ENCODE results near the gene TLX2.
"Not testable (repeated sequence)": the region's sequence is repeated elsewhere in the genome, so short reads cannot be mapped to it uniquely, and the experiment has no call there.

The TLX2 gene

DNA sequence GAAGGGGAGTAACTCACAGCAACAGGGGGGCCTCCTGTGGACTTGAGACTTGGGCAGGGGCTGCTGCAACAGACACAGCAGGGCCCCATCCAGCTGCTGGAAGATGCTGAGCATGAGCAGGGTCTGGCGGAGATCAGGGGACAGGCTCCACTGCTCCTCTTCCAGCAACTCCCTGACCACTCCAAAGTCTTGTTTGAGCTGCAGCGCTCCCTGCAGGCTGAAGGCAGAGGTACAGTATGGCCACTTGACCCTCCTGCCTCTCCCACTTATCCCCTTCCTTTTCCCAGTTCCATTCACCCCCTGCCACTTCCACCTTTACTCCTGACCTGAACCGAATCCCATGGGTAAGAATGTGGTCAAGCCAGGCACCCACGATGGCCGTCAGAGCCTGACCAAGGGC lies 39.4 kb upstream of the TLX2 start:
- no peak overlapping the region for H3K4me3 ChIP-seq (replicated peaks; ENCODE audit: low read depth, low read length)
- DNase-seq (ENCODE audit: extremely low read depth, low read depth), result no peak
- TF ChIP-seq, protein P1, sequence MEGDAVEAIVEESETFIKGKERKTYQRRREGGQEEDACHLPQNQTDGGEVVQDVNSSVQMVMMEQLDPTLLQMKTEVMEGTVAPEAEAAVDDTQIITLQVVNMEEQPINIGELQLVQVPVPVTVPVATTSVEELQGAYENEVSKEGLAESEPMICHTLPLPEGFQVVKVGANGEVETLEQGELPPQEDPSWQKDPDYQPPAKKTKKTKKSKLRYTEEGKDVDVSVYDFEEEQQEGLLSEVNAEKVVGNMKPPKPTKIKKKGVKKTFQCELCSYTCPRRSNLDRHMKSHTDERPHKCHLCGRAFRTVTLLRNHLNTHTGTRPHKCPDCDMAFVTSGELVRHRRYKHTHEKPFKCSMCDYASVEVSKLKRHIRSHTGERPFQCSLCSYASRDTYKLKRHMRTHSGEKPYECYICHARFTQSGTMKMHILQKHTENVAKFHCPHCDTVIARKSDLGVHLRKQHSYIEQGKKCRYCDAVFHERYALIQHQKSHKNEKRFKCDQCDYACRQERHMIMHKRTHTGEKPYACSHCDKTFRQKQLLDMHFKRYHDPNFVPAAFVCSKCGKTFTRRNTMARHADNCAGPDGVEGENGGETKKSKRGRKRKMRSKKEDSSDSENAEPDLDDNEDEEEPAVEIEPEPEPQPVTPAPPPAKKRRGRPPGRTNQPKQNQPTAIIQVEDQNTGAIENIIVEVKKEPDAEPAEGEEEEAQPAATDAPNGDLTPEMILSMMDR (IDR thresholded peaks at IDR 0.05; ENCODE audit: low read depth, low read length, missing control alignments), result peak; percentile 31

DNA sequence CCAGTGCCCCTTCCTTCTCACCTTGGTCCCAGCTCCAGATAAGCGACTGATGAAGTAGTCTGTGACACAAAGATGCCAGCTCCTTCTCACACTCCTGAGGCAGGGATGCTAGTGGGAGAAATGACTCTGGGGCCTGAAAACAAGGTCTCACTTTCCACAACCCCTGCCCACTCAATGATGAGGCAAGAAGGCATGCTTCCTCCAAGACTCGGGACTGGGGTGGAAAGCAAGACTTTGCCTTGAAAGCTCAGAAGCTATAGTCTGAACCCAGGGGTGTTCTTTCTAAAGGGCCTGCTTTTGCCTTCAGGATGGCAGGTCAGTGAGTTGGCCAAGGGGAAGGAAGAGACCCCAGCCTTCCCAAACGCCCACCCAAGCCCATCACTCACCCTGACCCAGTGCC lies 32.8 kb upstream of the TLX2 start:
- H3K4me3 ChIP-seq (replicated peaks; ENCODE audit: low read depth, low read length), result peak overlapping the region; percentile 82
- TF ChIP-seq, protein P1 (IDR thresholded peaks at IDR 0.05; ENCODE audit: low read depth, low read length, missing control alignments), result no peak
- DNase-seq (ENCODE audit: extremely low read depth, low read depth), result no peak

DNA sequence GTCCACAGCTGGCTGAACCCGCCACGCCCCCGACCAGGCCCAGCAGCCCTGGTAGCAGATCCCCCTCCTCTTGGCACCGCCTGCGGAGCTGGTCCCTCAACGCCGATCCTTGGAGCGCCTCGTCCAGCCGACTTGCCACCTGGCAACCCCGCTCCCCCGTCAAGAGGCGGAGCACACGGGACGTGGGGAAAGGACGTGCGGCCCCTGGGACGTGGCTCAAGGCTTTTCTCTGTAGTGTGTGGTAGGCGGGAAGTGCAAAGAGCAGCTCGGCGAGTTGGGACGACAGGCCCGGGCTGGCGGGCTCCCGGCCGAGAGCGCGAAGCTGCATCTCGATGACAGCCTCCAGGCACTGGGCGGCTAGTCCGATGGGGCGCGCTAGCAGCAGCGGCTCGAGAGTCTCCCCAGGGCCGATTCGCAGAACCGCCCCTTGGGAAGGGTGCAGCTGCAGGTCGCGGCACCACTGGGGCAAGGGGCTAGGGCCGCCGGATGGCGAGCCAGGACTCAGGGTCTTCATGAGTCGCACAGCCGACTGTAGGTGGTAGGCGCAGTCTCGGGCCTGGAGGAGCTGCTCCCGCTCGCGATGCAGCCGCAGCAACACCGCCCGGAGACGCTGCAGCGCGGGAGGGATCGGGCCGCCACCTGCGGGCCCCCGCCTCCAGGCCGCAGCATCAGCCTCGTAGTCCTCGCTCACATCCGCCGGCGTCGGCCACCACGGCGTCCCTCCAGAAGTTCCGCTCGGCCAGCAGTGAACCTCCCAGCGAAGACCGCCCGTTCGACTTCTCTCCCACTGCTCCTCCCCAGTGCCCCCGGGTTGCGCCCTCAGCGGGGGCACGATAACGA lies 32.1 kb upstream of the TLX2 start:
- TF ChIP-seq, protein P1 (IDR thresholded peaks at IDR 0.05; ENCODE audit: low read depth, low read length, missing control alignments), result no peak
- peak overlapping the region; percentile 82 for H3K4me3 ChIP-seq (replicated peaks; ENCODE audit: low read depth, low read length)
- no peak for DNase-seq (ENCODE audit: extremely low read depth, low read depth)

DNA sequence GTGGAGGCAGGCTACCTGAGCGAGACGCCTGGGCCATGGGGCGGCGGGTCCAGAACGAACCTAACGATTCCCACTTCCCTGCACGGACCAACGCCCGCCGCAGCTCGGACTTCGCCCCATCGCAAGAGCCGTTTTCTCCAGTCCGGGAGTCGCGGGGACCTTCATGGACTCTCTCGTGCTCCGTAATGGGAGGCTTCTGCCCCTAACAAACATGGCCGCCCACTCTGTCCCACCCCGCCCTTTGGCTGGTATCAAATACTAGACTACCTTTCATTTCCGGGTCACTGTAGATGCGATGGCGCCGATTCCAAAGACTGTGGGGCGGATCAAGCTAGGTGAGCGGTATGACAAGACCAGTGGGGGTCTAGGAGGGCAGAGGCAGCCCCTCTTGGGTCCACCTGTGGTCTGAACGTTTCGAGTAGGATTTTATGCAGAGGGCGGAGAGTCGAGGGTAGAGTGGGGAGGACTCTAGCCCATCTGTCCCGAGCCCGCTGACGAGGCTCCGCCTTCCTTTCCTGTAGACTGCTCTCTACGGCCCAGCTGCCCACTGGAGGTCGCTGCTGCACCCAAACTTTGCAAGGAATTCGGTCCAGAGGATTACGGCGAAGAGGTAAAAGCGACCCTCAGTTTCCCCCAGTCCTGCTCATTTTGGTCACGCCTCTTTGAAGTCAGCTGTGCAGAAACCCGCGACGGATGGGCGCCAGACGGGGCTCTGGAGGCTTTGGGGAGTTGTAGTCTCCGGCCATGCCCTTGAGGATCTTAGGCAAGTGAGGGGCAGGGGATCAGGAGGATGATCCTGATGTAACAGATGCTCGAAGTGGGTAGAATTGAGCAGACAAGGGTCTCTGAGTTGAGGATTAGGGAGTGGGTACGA lies 31.2 kb upstream of the TLX2 start, which contains the start of the genes CCDC142 and TTC31:
Gene CCDC142, minus strand, starts transcription at position 198 of the 874 bp plus-strand sequence. Its CDS starts 161 bp downstream, at position 37.
Gene TTC31, plus strand, starts transcription at position 281 of the 874 bp plus-strand sequence. Its CDS starts 15 bp downstream, at position 296.
- H3K4me3 ChIP-seq (replicated peaks; ENCODE audit: low read depth, low read length), result peak within 1 kb of the TSS; percentile 82
- peak; percentile 88 for DNase-seq (ENCODE audit: extremely low read depth, low read depth)
- TF ChIP-seq, protein P1 (IDR thresholded peaks at IDR 0.05; ENCODE audit: low read depth, low read length, missing control alignments), result peak; percentile 92

DNA sequence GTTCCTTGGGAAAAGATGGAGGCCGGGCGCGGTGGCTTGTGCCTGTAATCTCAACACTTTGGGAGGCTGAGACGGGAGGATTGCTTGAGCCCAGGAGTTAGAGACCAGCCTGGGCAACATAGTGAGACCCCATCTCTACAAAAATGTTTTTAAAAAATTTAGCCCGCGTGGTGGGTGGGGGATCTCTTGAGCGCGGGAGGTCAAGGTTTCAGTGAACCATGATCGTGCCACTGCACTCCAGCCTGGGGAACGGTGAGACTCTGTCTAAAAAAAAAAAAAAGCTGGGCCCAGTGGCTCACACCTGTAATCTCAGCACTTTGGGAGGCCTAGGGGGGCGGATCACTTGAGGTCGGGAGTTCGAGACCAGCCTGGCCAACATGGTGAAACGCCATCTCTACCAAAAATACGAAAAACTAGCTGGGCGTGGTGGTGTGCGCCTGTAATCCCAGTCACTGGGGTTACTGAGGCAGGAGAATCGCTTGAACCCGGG lies 30.5 kb upstream of the TLX2 start:
- H3K4me3 ChIP-seq (replicated peaks; ENCODE audit: low read depth, low read length), result peak overlapping the region; percentile 82
- not testable (repeated sequence) for DNase-seq (ENCODE audit: extremely low read depth, low read depth)

DNA sequence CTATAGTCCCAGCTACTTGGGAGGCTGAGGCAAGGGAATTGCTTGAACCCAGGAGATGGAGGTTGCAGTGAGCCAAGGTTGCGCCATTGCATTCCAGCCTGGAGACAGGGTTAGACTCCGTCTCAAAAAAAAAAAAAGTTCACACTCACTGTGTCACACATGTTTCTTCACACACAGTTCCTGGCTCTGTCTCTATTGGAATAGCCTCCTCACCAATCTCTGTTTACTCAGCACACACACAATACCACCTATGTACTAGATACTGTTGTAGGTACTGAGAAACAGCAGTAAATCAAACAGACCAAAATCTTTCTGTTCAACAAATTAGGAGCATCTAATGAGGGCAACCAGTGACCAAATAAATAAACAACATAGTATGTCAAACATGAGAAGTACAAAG lies 28.1 kb upstream of the TLX2 start:
- no peak overlapping the region for H3K4me3 ChIP-seq (replicated peaks; ENCODE audit: low read depth, low read length)
- no peak for DNase-seq (ENCODE audit: extremely low read depth, low read depth)
- TF ChIP-seq, protein P1 (IDR thresholded peaks at IDR 0.05; ENCODE audit: low read depth, low read length, missing control alignments), result no peak
